H1 (cell line): ENCODE results near the gene VWA2. TPM values are rescaled to one million over a fixed set of nuclear protein-coding genes. Genes with fewer than 3 reads are reported as not detected.
A peak's percentile ranks its signal among the peaks of the same experiment; 100 is the strongest.

Experiments
- CTCF ChIA-PET: fragments of 300-600 bp; sonication (Branson Sonifier 250); formaldehyde crosslinking; loops from one replicate; lab custom pipeline; 2021; ENCODE audit not compliant: partially characterized antibody; lab: Charles Lee
- POLR2A ChIA-PET: fragments of 300-600 bp; sonication (Branson Sonifier 250); formaldehyde crosslinking; loops from one replicate; lab custom pipeline; 2021; ENCODE audit warnings: inconsistent platforms; ENCODE audit not compliant: partially characterized antibody; lab: Charles Lee
- DNase-seq, 2 experiments: peaks; one replicate each; pipeline versions ENCODE4 v3.0.0 to v3.0.0-alpha.2; 2010 to 2022; ENCODE audit warnings: low spot score in 2 of 2, low read depth in 1 of 2, mixed read lengths in 1 of 2
- FAIRE-seq: peaks from 2 replicates; lab custom pipeline; 2011; peaks lifted over from hg19 to GRCh38; lab: Jason Lieb, UNC
- H2AFZ ChIP-seq: 2 replicates; pipeline ENCODE4 v1.8.1; 2012; ENCODE audit warnings: low read length, inconsistent platforms
- H2AK5ac ChIP-seq: 2 replicates; pipeline ENCODE4 v1.6.1; 2013; ENCODE audit warnings: low read depth, low read length
- H2BK120ac ChIP-seq: replicated peaks from 2 replicates; pipeline ENCODE3; 2013; ENCODE audit warnings: low read depth, low read length, inconsistent platforms
- H2BK12ac ChIP-seq: 2 replicates; pipeline ENCODE4 v1.6.1; 2013; ENCODE audit warnings: low read depth, low read length
- H2BK15ac ChIP-seq: 2 replicates; pipeline ENCODE4 v1.6.1; 2013; ENCODE audit warnings: low read length
- H2BK20ac ChIP-seq: 2 replicates; pipeline ENCODE4 v1.6.1; 2013; ENCODE audit warnings: low read length
- H2BK5ac ChIP-seq: 2 replicates; pipeline ENCODE4 v1.6.1; 2013; ENCODE audit warnings: low read depth, low read length
- H3K14ac ChIP-seq: 2 replicates; pipeline ENCODE4 v1.6.1; 2013; ENCODE audit warnings: inconsistent platforms; ENCODE audit not compliant: insufficient read length
- H3K18ac ChIP-seq: 2 replicates; pipeline ENCODE4 v1.6.1; 2013; ENCODE audit warnings: low read length; ENCODE audit errors: extremely low read depth
- H3K23ac ChIP-seq: 2 replicates; pipeline ENCODE4 v1.6.1; 2013; ENCODE audit warnings: inconsistent platforms; ENCODE audit not compliant: insufficient read length
- H3K23me2 ChIP-seq: 2 replicates; pipeline ENCODE4 v1.6.1; 2013; ENCODE audit warnings: low read depth, low read length
- H3K27ac ChIP-seq: 2 replicates; pipeline ENCODE4 v1.6.1; 2011; ENCODE audit warnings: low read depth, low read length, inconsistent platforms
- H3K27me3 ChIP-seq, 4 experiments: replicated peaks in 1 of 4; 1 replicate in 1 of 4; 2 replicates in 3 of 4; pipeline versions ENCODE4 v1.6.1 to v1.8.1; 2011 to 2013; ENCODE audit warnings: low read length in 3 of 4, mild to moderate bottlenecking in 3 of 4, inconsistent platforms in 2 of 4, mixed read lengths in 2 of 4, moderate library complexity in 1 of 4; ENCODE audit not compliant: control insufficient read depth in 3 of 4, insufficient read depth in 3 of 4; ENCODE audit errors: extremely low read depth in 1 of 4
- H3K36me3 ChIP-seq, 4 experiments: 2 replicates each; pipeline versions ENCODE4 v1.6.1 to v1.8.1; 2011 to 2013; ENCODE audit warnings: mild to moderate bottlenecking in 4 of 4, low read length in 3 of 4, moderate library complexity in 2 of 4, control low read depth in 1 of 4, inconsistent platforms in 1 of 4; ENCODE audit not compliant: insufficient read depth in 4 of 4, control insufficient read depth in 2 of 4
- H3K4ac ChIP-seq: replicated peaks from 2 replicates; pipeline ENCODE3; 2013; ENCODE audit warnings: low read length, low read depth, mixed read lengths, inconsistent platforms; ENCODE audit not compliant: insufficient read length
- H3K4me1 ChIP-seq, 4 experiments: replicated peaks in 1 of 4; 1 replicate in 1 of 4; 2 replicates in 3 of 4; pipeline versions ENCODE4 v1.6.1 to v1.8.1; 2011 to 2013; ENCODE audit warnings: low read length in 3 of 4, inconsistent platforms in 2 of 4, mixed read lengths in 1 of 4; ENCODE audit not compliant: insufficient read depth in 4 of 4, control insufficient read depth in 3 of 4
- H3K4me2 ChIP-seq, 2 experiments: 2 replicates each; pipeline versions ENCODE4 v1.6.1 to v1.8.1; 2011 to 2013; ENCODE audit warnings: low read depth in 2 of 2, low read length in 2 of 2, control low read depth in 1 of 2, inconsistent platforms in 1 of 2, mild to moderate bottlenecking in 1 of 2; ENCODE audit not compliant: insufficient read depth in 1 of 2
- H3K4me3 ChIP-seq, 4 experiments: fragments of 200-600, 300-600 bp in 1 of 4; sonication (generic), shearing (Covaris generic), sonication (Bioruptor Twin) in 1 of 4; 2 replicates each; pipeline versions ENCODE4 v1.5.1 to v1.8.1; 2011 to 2016; ENCODE audit warnings: low read length in 4 of 4, low read depth in 3 of 4, control low read depth in 2 of 4, inconsistent platforms in 2 of 4, mild to moderate bottlenecking in 2 of 4, mixed read lengths in 1 of 4, moderate library complexity in 1 of 4; ENCODE audit not compliant: insufficient read depth in 2 of 4; ENCODE audit errors: extremely low read depth in 1 of 4
- H3K56ac ChIP-seq: replicated peaks from 2 replicates; pipeline ENCODE3; 2013; ENCODE audit warnings: low read depth, mild to moderate bottlenecking, mixed read lengths, low read length, inconsistent platforms; ENCODE audit not compliant: insufficient read length
- H3K79me1 ChIP-seq: 2 replicates; pipeline ENCODE4 v1.6.1; 2013; ENCODE audit warnings: low read depth, low read length, control low read depth
- H3K79me2 ChIP-seq, 2 experiments: 2 replicates each; pipeline versions ENCODE4 v1.6.1 to v1.8.1; 2012 to 2013; ENCODE audit warnings: low read length in 2 of 2, mild to moderate bottlenecking in 2 of 2, inconsistent platforms in 1 of 2; ENCODE audit not compliant: insufficient read depth in 2 of 2, control insufficient read depth in 1 of 2
- H3K9ac ChIP-seq, 4 experiments: replicated peaks in 1 of 4; 1 replicate in 1 of 4; 2 replicates in 3 of 4; pipeline versions ENCODE4 v1.6.1 to v1.8.1; 2011 to 2013; ENCODE audit warnings: low read depth in 3 of 4, low read length in 3 of 4, control low read depth in 2 of 4, mild to moderate bottlenecking in 2 of 4, moderate library complexity in 2 of 4, inconsistent platforms in 1 of 4; ENCODE audit errors: extremely low read depth in 1 of 4
- H3K9me3 ChIP-seq, 2 experiments: 2 replicates each; pipeline versions ENCODE4 v1.6.1 to v1.8.1; 2012 to 2013; ENCODE audit warnings: mild to moderate bottlenecking in 2 of 2, moderate library complexity in 2 of 2, control low read depth in 1 of 2, inconsistent platforms in 1 of 2, low read depth in 1 of 2, low read length in 1 of 2, mixed read lengths in 1 of 2; ENCODE audit not compliant: insufficient read depth in 2 of 2
- H4K20me1 ChIP-seq, 2 experiments: replicated peaks in 1 of 2; 2 replicates each; pipeline versions ENCODE3 to v1.8.1; 2011 to 2013; ENCODE audit warnings: inconsistent platforms in 2 of 2, low read length in 2 of 2, mild to moderate bottlenecking in 1 of 2; ENCODE audit not compliant: insufficient read depth in 2 of 2, control insufficient read depth in 1 of 2
- H4K5ac ChIP-seq: 2 replicates; pipeline ENCODE4 v1.6.1; 2013; ENCODE audit warnings: low read length, low read depth, mixed read lengths, inconsistent platforms; ENCODE audit not compliant: insufficient read length
- H4K8ac ChIP-seq: 2 replicates; pipeline ENCODE4 v1.8.0; 2013; ENCODE audit warnings: mild to moderate bottlenecking, moderate library complexity, low read length, inconsistent platforms; ENCODE audit not compliant: insufficient read depth; ENCODE audit errors: extremely low read depth
- H4K91ac ChIP-seq: replicated peaks from 2 replicates; pipeline ENCODE3; 2013; ENCODE audit warnings: low read length, mixed read lengths, inconsistent platforms; ENCODE audit not compliant: insufficient read length
- HDAC6 ChIP-seq: IDR thresholded peaks from one replicate; pipeline ENCODE4 v1.7.1; 2012; ENCODE audit warnings: low read depth, mild to moderate bottlenecking, inconsistent platforms, low read length, moderate library complexity
- JUND ChIP-seq: IDR thresholded peaks from 2 replicates; pipeline ENCODE4 v1.6.1; 2011; ENCODE audit warnings: mild to moderate bottlenecking, improper control_type of control experiment, low read length
- MAFK ChIP-seq: IDR thresholded peaks from 2 replicates; pipeline ENCODE4 v1.6.1; 2012; ENCODE audit warnings: low read depth, mild to moderate bottlenecking, improper control_type of control experiment, low read length
- MAX ChIP-seq: IDR thresholded peaks from 2 replicates; pipeline ENCODE4 v1.6.1; 2012; ENCODE audit warnings: inconsistent platforms
- TEAD4 ChIP-seq: IDR thresholded peaks from 2 replicates; pipeline ENCODE4 v1.6.1; 2012; ENCODE audit warnings: low read depth, low read length, inconsistent platforms, mixed read lengths
- WGBS, 2 experiments: shearing (Covaris generic) in 1 of 2; methylation state at CpG; one replicate each; pipeline versions ENCODE4 v1.1.6 to v1.1.7; 2013 to 2015; ENCODE audit warnings: low lambda C conversion rate in 2 of 2, mixed read lengths in 2 of 2, inconsistent platforms in 1 of 2, low coverage in 1 of 2, missing lambda C conversion rate in 1 of 2; ENCODE audit not compliant: insufficient replicate concordance in 2 of 2, insufficient coverage in 1 of 2, insufficient read length in 1 of 2; ENCODE audit errors: extremely low coverage in 1 of 2, missing lambda C conversion rate in 1 of 2; 5-methylcytosine and 5-hydroxymethylcytosine counted together
- polyA plus RNA-seq, 7 experiments: library from polyadenylated mRNA; depleted of rRNA in 3 of 7; stranded (reverse) in 5 of 7; unstranded in 2 of 7; fragments of >200 nt in 5 of 7; fragments of 200-250 nt in 2 of 7; gene quantifications; 1 replicate in 5 of 7; 2 replicates in 1 of 7; 4 replicates in 1 of 7; pipeline versions ENCODE4 v1.2.1 to v1.2.3, GENCODE V29; 2011 to 2013; ENCODE audit warnings: missing spikeins in 2 of 7, mixed read lengths in 2 of 7
- total RNA-seq: library from RNA; stranded (reverse); fragmentation: NEBNext Ultra II Directional; extraction: Animal tissue kit (Norgen Biotek cat#: 25700); gene quantifications from 2 replicates; pipeline ENCODE4 v1.2.1, GENCODE V29; 2021
- TF ChIP-seq, protein P1 (sequence below): IDR thresholded peaks from 2 replicates; pipeline ENCODE4 v1.6.1; 2011; ENCODE audit warnings: low read depth, mild to moderate bottlenecking, low read length; ENCODE audit not compliant: insufficient read depth

The VWA2 gene
- total and polyA plus RNA-seq, 2 of the 8 experiments (the other 6 are each of a cell fraction or from before 2014, with no cell fraction given): 2.8 to 2.9 TPM

- CTCF ChIA-PET: interaction anchor here (0.6 to 1.4 kb wide), 8 partner anchors 8 to 688 kb away, joined by 3 read pairs; no protein-coding TSS in a partner anchor
- H3K4ac ChIP-seq: no peak overlapping the region
Observed at GRCh38 chr10:114208351-114208750, 30.7 kb upstream of the VWA2 start.

More at GRCh38 chr10:114208351-114208750, 30.7 kb upstream of the VWA2 start:
- POLR2A ChIA-PET: interaction anchor here (0.7 kb wide), 1 partner anchor 286 kb away, joined by 3 read pairs; no protein-coding TSS in a partner anchor
- no peaks in the 10 kb centered on the region for H3K79me1 ChIP-seq
- no peak overlapping the region; the same call in 1 of the 2 replicates for H2BK20ac ChIP-seq
- FAIRE-seq: no peak
- DNase-seq: peak in 1 of 2 experiments; percentile 7
- H3K79me2 ChIP-seq: no peaks in the 10 kb centered on the region
- no peak overlapping the region for H2BK15ac ChIP-seq
- no peaks in the 10 kb centered on the region for H3K23me2 ChIP-seq
- no peak overlapping the region for H2BK5ac ChIP-seq
- H4K5ac ChIP-seq: no peak overlapping the region
- no peak overlapping the region for H2BK12ac ChIP-seq
- no peak overlapping the region for H4K8ac ChIP-seq
- H3K9ac ChIP-seq: no peak overlapping the region
- H2AFZ ChIP-seq: no peak overlapping the region
- H3K14ac ChIP-seq: no peak overlapping the region
- no peaks in the 10 kb centered on the region for H3K36me3 ChIP-seq
- no peak overlapping the region for H3K18ac ChIP-seq
- no peak overlapping the region for H3K27ac ChIP-seq
- H2AK5ac ChIP-seq: no peak overlapping the region
- no peak overlapping the region for H3K56ac ChIP-seq
- H3K4me3 ChIP-seq: no peak overlapping the region
- peaks cover 0 to 3% (median 1%) of the 10 kb centered on the region in 4 experiments; a peak in 2 of 7 replicates for H3K4me1 ChIP-seq
- TF ChIP-seq, protein P1, sequence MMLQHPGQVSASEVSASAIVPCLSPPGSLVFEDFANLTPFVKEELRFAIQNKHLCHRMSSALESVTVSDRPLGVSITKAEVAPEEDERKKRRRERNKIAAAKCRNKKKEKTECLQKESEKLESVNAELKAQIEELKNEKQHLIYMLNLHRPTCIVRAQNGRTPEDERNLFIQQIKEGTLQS: no peak
- no peak for TF ChIP-seq MAX
- TF ChIP-seq JUND: peak; percentile 79; the same call in 1 of the 2 replicates
- TF ChIP-seq MAFK: no peak
- no peak for TF ChIP-seq HDAC6
- 0 out of 2 replicates have a peak, but pooled peaks have one; percentile 12 for TF ChIP-seq TEAD4
- H3K27me3 ChIP-seq: no peaks in the 10 kb centered on the region
- H3K9me3 ChIP-seq: no peaks in the 10 kb centered on the region
- no peak overlapping the region for H3K4me2 ChIP-seq
- H4K20me1 ChIP-seq: no peaks in the 10 kb centered on the region
- 74% methylated on average over 2 of the region's 2 CpGs; no CpG with 5 or more reads in 1 of the 2 experiments for WGBS, 2 experiments
- no peak overlapping the region for H3K23ac ChIP-seq
- no peak overlapping the region for H2BK120ac ChIP-seq
- no peak overlapping the region for H4K91ac ChIP-seq
